Liver (tissue), 9 donors: ENCODE results near the gene CDK2AP2. TPM values are rescaled to one million over a fixed set of nuclear protein-coding genes. Genes with fewer than 3 reads are reported as not detected.

Experiments
- DNase-seq: peaks from one replicate; pipeline ENCODE4 v3.0.0-alpha.2; 2017; ENCODE audit warnings: low spot score
- H3K27ac ChIP-seq, 2 donors: one replicate each; pipeline ENCODE4 v1.7.0; 2013; ENCODE audit warnings: inconsistent platforms in 2 of 2, low read length in 2 of 2, control low read depth in 1 of 2, low read depth in 1 of 2, mild to moderate bottlenecking in 1 of 2
- H3K27me3 ChIP-seq, 4 donors: one replicate each; pipeline versions ENCODE4 v1.6.1 to v1.7.0; 2013; ENCODE audit warnings: low read length in 3 of 4, inconsistent platforms in 1 of 4, mild to moderate bottlenecking in 1 of 4, moderate library complexity in 1 of 4; ENCODE audit not compliant: control insufficient read depth in 4 of 4, insufficient read depth in 4 of 4
- H3K36me3 ChIP-seq, 4 donors: one replicate each; pipeline versions ENCODE4 v1.6.1 to v1.7.0; 2013; ENCODE audit warnings: low read length in 3 of 4, mild to moderate bottlenecking in 3 of 4, low read depth in 1 of 4, moderate library complexity in 1 of 4; ENCODE audit not compliant: control insufficient read depth in 4 of 4, insufficient read depth in 3 of 4
- H3K4me1 ChIP-seq, 4 donors: one replicate each; pipeline versions ENCODE4 v1.6.1 to v1.7.0; 2013; ENCODE audit warnings: low read length in 3 of 4, mild to moderate bottlenecking in 3 of 4, moderate library complexity in 1 of 4; ENCODE audit not compliant: control insufficient read depth in 4 of 4, insufficient read depth in 4 of 4
- H3K4me3 ChIP-seq, 3 donors: one replicate each; pipeline versions ENCODE4 v1.6.1 to v1.7.0; 2013; ENCODE audit warnings: low read length in 3 of 3, control low read depth in 1 of 3, low read depth in 1 of 3, mild to moderate bottlenecking in 1 of 3
- H3K9ac ChIP-seq, 2 donors: one replicate each; pipeline ENCODE4 v1.7.0; 2013; ENCODE audit warnings: low read length in 2 of 2, mild to moderate bottlenecking in 2 of 2, moderate library complexity in 2 of 2, control low read depth in 1 of 2, low read depth in 1 of 2
- H3K9me3 ChIP-seq, 4 donors: one replicate each; pipeline versions ENCODE4 v1.6.1 to v1.7.0; 2013; ENCODE audit warnings: low read length in 3 of 4; ENCODE audit not compliant: control insufficient read depth in 4 of 4
- EGR1 ChIP-seq, 2 donors: IDR thresholded peaks; 2 replicates each; pipeline ENCODE4 v1.6.1; 2016 to 2018; ENCODE audit warnings: antibody characterized with exemption in 2 of 2, low read depth in 2 of 2
- FOXA1 ChIP-seq: IDR thresholded peaks from 2 replicates; pipeline ENCODE4 v1.6.1; 2016; ENCODE audit warnings: antibody characterized with exemption
- FOXA2 ChIP-seq: IDR thresholded peaks from 2 replicates; pipeline ENCODE4 v1.6.1; 2016; ENCODE audit warnings: antibody characterized with exemption
- GABPA ChIP-seq, 2 donors: IDR thresholded peaks in 1 of 2; conservative IDR thresholded peaks in 1 of 2; 2 replicates each; pipeline ENCODE4 v1.6.1; 2016; ENCODE audit warnings: antibody characterized with exemption in 2 of 2, mild to moderate bottlenecking in 1 of 2, moderate library complexity in 1 of 2
- HNF4A ChIP-seq, 2 donors: conservative IDR thresholded peaks; 2 replicates each; pipeline ENCODE4 v1.6.1; 2016; ENCODE audit warnings: antibody characterized with exemption in 2 of 2, mild to moderate bottlenecking in 2 of 2
- HNF4G ChIP-seq: IDR thresholded peaks from 2 replicates; pipeline ENCODE4 v1.6.1; 2016; ENCODE audit warnings: antibody characterized with exemption
- JUND ChIP-seq, 2 donors: IDR thresholded peaks; 2 replicates each; pipeline ENCODE4 v1.6.1; 2016; ENCODE audit warnings: antibody characterized with exemption in 2 of 2
- NR2F2 ChIP-seq: IDR thresholded peaks from 2 replicates; pipeline ENCODE4 v1.6.1; 2016; ENCODE audit warnings: antibody characterized with exemption
- RAD21 ChIP-seq, 2 donors: IDR thresholded peaks; 2 replicates each; pipeline ENCODE4 v1.6.1; 2016; ENCODE audit warnings: antibody characterized with exemption in 2 of 2, mild to moderate bottlenecking in 2 of 2
- RXRA ChIP-seq, 2 donors: IDR thresholded peaks; 2 replicates each; pipeline ENCODE4 v1.6.1; 2017 to 2018; ENCODE audit warnings: antibody characterized with exemption in 2 of 2, mild to moderate bottlenecking in 1 of 2
- SP1 ChIP-seq: IDR thresholded peaks from 2 replicates; pipeline ENCODE4 v1.6.1; 2018; ENCODE audit warnings: antibody characterized with exemption, mild to moderate bottlenecking
- TAF1 ChIP-seq: conservative IDR thresholded peaks from 2 replicates; pipeline ENCODE4 v1.6.1; 2016; ENCODE audit warnings: antibody characterized with exemption, mild to moderate bottlenecking
- YY1 ChIP-seq: IDR thresholded peaks from 2 replicates; pipeline ENCODE4 v1.6.1; 2016; ENCODE audit warnings: antibody characterized with exemption, mild to moderate bottlenecking
- WGBS: extraction: QIAGEN DNeasy Blood & Tissue Kit; methylation state at CpG from one replicate; pipeline ENCODE4 v1.1.7; 2013; 5-methylcytosine and 5-hydroxymethylcytosine counted together
- polyA plus RNA-seq, 2 donors: library from polyadenylated mRNA; stranded (reverse) in 1 of 2; unstranded in 1 of 2; fragments of 200-250 nt in 1 of 2; fragments of >200 nt in 1 of 2; fragmentation: Nextera tagmentation in 1 of 2; extraction: Ambion mirVana in 1 of 2; gene quantifications; one replicate each; pipeline versions ENCODE4 v1.2.1 to v1.2.3, GENCODE V29; 2013 to 2015
- total RNA-seq, 2 donors: library from RNA; depleted of rRNA; stranded (reverse); fragments of >200 nt; gene quantifications; one replicate each; pipeline ENCODE4 v1.2.3, GENCODE V29; 2014
- TF ChIP-seq, protein P1 (sequence below): IDR thresholded peaks from 2 replicates; pipeline ENCODE4 v1.6.1; 2016; ENCODE audit warnings: antibody characterized with exemption, mild to moderate bottlenecking
- TF ChIP-seq, protein P2 (sequence below): IDR thresholded peaks from 2 replicates; pipeline ENCODE4 v1.6.1; 2016; ENCODE audit warnings: antibody characterized with exemption
- TF ChIP-seq, protein P3 (sequence below): IDR thresholded peaks from 2 replicates; pipeline ENCODE4 v1.6.1; 2016; ENCODE audit warnings: antibody characterized with exemption
- TF ChIP-seq, protein P4 (sequence below): IDR thresholded peaks from 2 replicates; pipeline ENCODE4 v1.6.1; 2016; ENCODE audit warnings: antibody characterized with exemption
- TF ChIP-seq, protein P5 (sequence below): fragments of 150-350 bp; IDR thresholded peaks from 2 replicates; pipeline ENCODE4 v1.5.1; 2017; ENCODE audit warnings: improper control_type of control experiment, low read depth, low read length; ENCODE audit not compliant: missing input control
- donor health status: healthy.
- donor health status: healthy.
- donor health status: healthy.
- donor health status: healthy.
- donor health status: healthy.

CDK2AP2 gene
- total and polyA plus RNA-seq, 4 donors, result 14.1 to 126 (median 56.6) TPM

DNA sequence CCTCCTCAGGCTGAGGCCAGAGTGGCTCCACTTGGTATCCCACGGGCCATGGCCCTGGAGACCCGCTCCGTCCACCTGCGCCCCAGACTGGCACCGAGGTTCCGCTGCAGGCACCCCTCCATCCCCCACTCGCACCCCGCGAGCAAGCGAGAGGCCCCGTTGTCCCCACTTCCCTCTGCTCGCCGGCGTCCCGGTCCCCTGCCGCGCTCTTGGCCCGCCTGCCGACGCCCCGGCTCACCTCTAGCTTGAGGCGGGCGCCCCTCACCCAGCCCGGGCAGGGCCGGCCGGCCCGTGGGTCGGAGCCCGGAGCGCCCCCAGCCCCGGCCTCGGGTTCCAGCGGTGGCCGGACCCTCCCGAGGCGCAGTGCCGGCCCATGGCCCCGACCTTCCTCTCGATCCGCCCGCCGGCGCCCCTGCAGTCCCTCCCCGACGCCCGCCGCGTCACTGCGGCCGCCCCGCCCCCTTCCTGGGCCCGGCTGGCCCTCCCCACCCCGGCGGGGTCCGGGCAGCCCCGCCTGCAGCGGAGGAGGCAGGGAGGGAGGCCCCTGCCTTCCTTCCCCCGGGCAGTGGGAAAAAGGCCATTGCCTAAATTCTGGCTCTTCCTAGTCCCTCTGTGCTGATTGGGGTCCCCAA, 2.9 kb downstream of the CDK2AP2 start, which contains the start of gene PITPNM1:
Gene PITPNM1 (minus strand): TSS at position 414 of the 632 bp plus-strand sequence. CDS start 1,183 bp downstream, outside the sequence.
- peak within 1 kb of the TSS; percentile 66 to 74 for H3K9ac ChIP-seq
- 1% methylated on average over 58 of the region's 58 CpGs for WGBS
- peak within 1 kb of the TSS; percentile 12 to 78 (median 69) for H3K4me3 ChIP-seq
- peak within 1 kb of the TSS; percentile 96 to 100 for H3K27ac ChIP-seq
- no peak for TF ChIP-seq EGR1 (IDR thresholded peaks at IDR 0.05; ENCODE audit: low read depth in 2 of 2)
- no peak for TF ChIP-seq NR2F2
- no peak for TF ChIP-seq RXRA (IDR thresholded peaks at IDR 0.05)
- TF ChIP-seq, protein P1, sequence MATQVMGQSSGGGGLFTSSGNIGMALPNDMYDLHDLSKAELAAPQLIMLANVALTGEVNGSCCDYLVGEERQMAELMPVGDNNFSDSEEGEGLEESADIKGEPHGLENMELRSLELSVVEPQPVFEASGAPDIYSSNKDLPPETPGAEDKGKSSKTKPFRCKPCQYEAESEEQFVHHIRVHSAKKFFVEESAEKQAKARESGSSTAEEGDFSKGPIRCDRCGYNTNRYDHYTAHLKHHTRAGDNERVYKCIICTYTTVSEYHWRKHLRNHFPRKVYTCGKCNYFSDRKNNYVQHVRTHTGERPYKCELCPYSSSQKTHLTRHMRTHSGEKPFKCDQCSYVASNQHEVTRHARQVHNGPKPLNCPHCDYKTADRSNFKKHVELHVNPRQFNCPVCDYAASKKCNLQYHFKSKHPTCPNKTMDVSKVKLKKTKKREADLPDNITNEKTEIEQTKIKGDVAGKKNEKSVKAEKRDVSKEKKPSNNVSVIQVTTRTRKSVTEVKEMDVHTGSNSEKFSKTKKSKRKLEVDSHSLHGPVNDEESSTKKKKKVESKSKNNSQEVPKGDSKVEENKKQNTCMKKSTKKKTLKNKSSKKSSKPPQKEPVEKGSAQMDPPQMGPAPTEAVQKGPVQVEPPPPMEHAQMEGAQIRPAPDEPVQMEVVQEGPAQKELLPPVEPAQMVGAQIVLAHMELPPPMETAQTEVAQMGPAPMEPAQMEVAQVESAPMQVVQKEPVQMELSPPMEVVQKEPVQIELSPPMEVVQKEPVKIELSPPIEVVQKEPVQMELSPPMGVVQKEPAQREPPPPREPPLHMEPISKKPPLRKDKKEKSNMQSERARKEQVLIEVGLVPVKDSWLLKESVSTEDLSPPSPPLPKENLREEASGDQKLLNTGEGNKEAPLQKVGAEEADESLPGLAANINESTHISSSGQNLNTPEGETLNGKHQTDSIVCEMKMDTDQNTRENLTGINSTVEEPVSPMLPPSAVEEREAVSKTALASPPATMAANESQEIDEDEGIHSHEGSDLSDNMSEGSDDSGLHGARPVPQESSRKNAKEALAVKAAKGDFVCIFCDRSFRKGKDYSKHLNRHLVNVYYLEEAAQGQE, result no peak
- TF ChIP-seq, protein P2, sequence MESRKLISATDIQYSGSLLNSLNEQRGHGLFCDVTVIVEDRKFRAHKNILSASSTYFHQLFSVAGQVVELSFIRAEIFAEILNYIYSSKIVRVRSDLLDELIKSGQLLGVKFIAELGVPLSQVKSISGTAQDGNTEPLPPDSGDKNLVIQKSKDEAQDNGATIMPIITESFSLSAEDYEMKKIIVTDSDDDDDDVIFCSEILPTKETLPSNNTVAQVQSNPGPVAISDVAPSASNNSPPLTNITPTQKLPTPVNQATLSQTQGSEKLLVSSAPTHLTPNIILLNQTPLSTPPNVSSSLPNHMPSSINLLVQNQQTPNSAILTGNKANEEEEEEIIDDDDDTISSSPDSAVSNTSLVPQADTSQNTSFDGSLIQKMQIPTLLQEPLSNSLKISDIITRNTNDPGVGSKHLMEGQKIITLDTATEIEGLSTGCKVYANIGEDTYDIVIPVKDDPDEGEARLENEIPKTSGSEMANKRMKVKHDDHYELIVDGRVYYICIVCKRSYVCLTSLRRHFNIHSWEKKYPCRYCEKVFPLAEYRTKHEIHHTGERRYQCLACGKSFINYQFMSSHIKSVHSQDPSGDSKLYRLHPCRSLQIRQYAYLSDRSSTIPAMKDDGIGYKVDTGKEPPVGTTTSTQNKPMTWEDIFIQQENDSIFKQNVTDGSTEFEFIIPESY, result no peak
- TF ChIP-seq, protein P3, sequence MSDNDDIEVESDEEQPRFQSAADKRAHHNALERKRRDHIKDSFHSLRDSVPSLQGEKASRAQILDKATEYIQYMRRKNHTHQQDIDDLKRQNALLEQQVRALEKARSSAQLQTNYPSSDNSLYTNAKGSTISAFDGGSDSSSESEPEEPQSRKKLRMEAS, result no peak
- TF ChIP-seq SP1, result no peak
- no peak for TF ChIP-seq YY1
- no peak for TF ChIP-seq FOXA2
- no peak for TF ChIP-seq GABPA (IDR thresholded peaks at IDR 0.05 in 1 of 2, conservative IDR thresholded peaks at IDR 0.05 in 1 of 2)
- no peak for TF ChIP-seq TAF1
- no peak for TF ChIP-seq JUND (IDR thresholded peaks at IDR 0.05)
- no peak for TF ChIP-seq RAD21 (IDR thresholded peaks at IDR 0.05)
- TF ChIP-seq HNF4G, result no peak
- no peak for TF ChIP-seq HNF4A (conservative IDR thresholded peaks at IDR 0.05)
- TF ChIP-seq, protein P4, sequence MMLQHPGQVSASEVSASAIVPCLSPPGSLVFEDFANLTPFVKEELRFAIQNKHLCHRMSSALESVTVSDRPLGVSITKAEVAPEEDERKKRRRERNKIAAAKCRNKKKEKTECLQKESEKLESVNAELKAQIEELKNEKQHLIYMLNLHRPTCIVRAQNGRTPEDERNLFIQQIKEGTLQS, result no peak
- TF ChIP-seq FOXA1, result no peak
- TF ChIP-seq, protein P5, sequence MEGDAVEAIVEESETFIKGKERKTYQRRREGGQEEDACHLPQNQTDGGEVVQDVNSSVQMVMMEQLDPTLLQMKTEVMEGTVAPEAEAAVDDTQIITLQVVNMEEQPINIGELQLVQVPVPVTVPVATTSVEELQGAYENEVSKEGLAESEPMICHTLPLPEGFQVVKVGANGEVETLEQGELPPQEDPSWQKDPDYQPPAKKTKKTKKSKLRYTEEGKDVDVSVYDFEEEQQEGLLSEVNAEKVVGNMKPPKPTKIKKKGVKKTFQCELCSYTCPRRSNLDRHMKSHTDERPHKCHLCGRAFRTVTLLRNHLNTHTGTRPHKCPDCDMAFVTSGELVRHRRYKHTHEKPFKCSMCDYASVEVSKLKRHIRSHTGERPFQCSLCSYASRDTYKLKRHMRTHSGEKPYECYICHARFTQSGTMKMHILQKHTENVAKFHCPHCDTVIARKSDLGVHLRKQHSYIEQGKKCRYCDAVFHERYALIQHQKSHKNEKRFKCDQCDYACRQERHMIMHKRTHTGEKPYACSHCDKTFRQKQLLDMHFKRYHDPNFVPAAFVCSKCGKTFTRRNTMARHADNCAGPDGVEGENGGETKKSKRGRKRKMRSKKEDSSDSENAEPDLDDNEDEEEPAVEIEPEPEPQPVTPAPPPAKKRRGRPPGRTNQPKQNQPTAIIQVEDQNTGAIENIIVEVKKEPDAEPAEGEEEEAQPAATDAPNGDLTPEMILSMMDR, result no peak
- DNase-seq, result peak; percentile 62
- H3K27me3 ChIP-seq, result no peaks in the 10 kb centered on the region
- H3K9me3 ChIP-seq, result no peaks in the 10 kb centered on the region
- H3K36me3 ChIP-seq, result peaks cover 0 to 2% (median 0%) of the 10 kb centered on the region in 4 donors
- H3K4me1 ChIP-seq, result peaks cover 8 to 44% (median 26%) of the 10 kb centered on the region in 4 donors
